Uterus (tissue), 2 donors: ENCODE data around the gene PAK4.

Source experiments
- CTCF ChIP-seq, 4 experiments: fragments of 200-600 bp in 2 of 4; fragments of 450-650 bp in 2 of 4; sonication (generic) in 2 of 4; IDR thresholded peaks; one replicate each; pipeline ENCODE4 v1.5.1; 2016 to 2019; ENCODE audit warnings: antibody characterized with exemption in 4 of 4, mild to moderate bottlenecking in 2 of 4, moderate library complexity in 1 of 4
- POLR2A ChIP-seq, 2 donors: fragments of 450-650 bp; IDR thresholded peaks; one replicate each; pipeline ENCODE4 v1.6.1; 2016; ENCODE audit warnings: antibody characterized with exemption in 2 of 2, mild to moderate bottlenecking in 1 of 2, moderate library complexity in 1 of 2

- no peak for TF ChIP-seq CTCF (IDR thresholded peaks at IDR 0.05)
- no peak for TF ChIP-seq POLR2A (IDR thresholded peaks at IDR 0.05)
Observed at GRCh38 chr19:39168258-39169142, 42.9 kb downstream of the PAK4 start.
